HG03571 (cell line): ENCODE data around the gene PDCD4.

Experiments used
- ATAC-seq: cut with Tn5 transposase; IDR thresholded peaks from one replicate; pipeline ENCODE4 v1.9.1; 2021; ENCODE audit not compliant: unreplicated experiment

Gene PDCD4

DNA sequence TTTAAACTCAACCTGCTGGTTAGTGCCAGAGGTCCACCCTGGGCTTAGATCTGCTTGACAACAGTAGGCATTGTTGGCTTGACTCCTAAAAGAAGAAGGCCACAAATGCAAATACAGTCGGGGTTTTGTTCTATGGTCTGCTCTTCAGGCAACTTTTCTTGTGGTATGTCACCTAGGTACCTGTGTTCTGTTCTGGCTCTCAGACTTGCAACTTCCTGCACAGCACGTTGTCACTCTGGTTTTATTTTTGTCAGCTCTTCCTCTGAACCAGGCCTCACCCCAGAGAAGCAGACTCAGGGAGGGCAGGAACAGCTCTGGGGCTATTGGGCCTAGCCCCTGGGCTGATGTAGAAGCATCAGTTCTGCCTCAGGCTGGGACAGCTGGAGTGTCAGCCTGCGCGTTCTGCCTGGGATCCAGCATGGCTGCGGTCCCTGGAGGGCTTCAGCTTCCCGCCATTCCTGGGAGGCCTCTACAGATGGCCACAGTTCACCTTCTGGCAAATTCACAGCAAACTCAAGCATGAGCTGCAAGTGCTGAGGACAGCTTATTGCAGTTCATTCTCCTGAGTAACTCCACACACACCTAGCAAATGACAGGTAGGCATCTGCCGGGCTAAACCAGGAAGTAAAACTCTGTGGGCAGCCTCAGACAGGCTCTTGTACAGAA lies 11.0 kb upstream of the PDCD4 start:
- peak; percentile 48 for ATAC-seq

DNA sequence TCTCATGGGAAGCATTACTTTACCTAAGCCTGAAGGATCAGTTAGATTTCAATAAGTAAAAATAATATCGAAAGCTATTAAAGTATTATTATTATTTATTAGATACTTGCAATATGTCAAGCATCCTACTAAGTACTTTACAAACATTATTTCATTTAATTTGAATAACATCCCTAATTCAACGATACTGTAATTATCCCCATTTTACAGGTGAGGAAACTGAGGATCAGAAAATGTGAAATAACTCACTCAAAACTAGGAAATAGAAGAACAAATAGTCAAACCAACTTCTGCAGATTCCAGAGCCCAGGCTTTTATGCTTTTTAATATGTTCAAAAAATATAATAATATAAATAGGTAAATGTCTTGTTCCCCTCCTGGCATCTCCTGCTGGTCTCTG lies 10.3 kb upstream of the PDCD4 start:
- ATAC-seq: no peak

- no peak for ATAC-seq
Observed at GRCh38 chr10:110861930-110862649, 9.6 kb upstream of the PDCD4 start.

- ATAC-seq: no peak
Observed at GRCh38 chr10:110862961-110863360, 8.8 kb upstream of the PDCD4 start.

GRCh38 chr10:110863361-110863760 lies 8.4 kb upstream of the PDCD4 start:
- ATAC-seq: no peak

- ATAC-seq: no peak
Observed at GRCh38 chr10:110863956-110864355, 7.8 kb upstream of the PDCD4 start.

GRCh38 chr10:110864662-110865140 lies 7.0 kb upstream of the PDCD4 start:
- peak; percentile 49 for ATAC-seq

- ATAC-seq: no peak
Observed at GRCh38 chr10:110865186-110865808, 6.4 kb upstream of the PDCD4 start.

- ATAC-seq: no peak
Observed at GRCh38 chr10:110865809-110866482, 5.8 kb upstream of the PDCD4 start.

DNA sequence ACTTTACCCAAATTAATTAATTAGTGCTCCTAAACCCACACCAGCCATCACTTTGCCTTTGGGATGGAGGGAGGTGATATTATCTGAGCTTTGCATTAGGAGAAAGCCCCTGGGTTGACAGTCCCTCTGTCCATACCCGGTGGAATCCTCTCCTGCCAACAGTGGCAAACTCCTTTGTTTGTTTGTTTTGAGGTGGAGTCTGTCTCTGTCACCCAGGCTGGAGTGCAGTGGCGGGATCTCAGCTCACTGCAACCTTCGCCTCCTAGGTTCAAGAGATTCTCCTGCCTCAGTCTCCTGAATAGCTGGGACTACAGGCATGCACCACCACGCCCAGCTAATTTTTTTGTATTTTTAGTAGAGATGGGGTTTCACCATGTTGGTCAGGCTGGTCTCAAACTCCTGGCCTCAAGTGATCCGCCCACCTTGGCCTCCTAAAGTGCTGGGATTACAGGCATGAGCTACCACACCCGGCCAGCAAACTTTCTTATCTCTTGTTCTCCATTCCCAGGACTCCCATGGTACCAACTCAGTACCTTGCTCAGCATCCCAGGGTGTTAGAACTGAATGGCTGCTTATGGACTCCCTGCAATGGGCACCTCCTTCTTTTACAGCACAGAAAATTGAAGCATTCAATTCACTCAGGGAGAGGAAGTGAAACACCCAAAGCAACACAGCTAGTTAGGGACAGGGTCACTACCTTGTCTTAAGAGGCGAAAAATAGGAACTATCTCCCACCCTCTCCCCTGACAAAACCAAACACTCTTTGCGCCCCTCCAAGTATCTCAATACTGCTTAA lies 4.5 kb upstream of the PDCD4 start:
- peak; percentile 35 for ATAC-seq

DNA sequence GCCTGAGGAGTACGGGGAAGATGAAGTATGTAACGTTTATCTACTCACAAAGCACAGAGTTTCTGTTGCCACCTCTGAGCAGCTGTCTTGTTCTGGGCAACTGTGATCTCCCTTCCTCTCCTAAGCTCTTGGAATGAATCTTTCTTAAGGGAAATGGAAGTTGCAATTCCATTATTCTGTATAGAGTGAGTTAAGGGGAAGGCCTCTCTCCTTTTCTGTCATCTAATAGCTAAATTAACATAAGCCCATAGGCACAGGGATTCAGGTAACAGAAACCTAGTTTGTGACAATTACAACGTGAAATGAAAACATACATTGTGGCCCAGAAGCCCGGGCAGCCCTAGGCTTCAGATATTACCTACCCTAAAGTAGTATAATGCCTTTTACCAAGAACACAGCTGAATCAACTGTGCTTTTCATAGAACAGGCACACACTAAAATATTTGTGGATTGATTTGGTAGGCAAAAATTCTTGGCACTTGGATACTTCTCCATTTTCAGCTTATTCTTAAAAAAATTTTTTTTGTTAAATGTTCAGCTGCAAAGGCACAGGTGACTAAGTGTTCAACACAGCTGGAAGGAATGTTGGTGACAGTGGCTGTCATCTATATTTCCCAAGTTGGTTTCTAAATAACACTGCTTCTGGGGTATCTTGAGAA lies 3.8 kb upstream of the PDCD4 start:
- ATAC-seq: no peak

- no peak for ATAC-seq
Observed at GRCh38 chr10:110868981-110869380, 2.7 kb upstream of the PDCD4 start.

- ATAC-seq: no peak
Observed at GRCh38 chr10:110870823-110871297, 868 bp upstream of the PDCD4 start.

GRCh38 chr10:110872145-110872983 lies 636 bp downstream of the PDCD4 start:
- peak; percentile 34 for ATAC-seq

DNA sequence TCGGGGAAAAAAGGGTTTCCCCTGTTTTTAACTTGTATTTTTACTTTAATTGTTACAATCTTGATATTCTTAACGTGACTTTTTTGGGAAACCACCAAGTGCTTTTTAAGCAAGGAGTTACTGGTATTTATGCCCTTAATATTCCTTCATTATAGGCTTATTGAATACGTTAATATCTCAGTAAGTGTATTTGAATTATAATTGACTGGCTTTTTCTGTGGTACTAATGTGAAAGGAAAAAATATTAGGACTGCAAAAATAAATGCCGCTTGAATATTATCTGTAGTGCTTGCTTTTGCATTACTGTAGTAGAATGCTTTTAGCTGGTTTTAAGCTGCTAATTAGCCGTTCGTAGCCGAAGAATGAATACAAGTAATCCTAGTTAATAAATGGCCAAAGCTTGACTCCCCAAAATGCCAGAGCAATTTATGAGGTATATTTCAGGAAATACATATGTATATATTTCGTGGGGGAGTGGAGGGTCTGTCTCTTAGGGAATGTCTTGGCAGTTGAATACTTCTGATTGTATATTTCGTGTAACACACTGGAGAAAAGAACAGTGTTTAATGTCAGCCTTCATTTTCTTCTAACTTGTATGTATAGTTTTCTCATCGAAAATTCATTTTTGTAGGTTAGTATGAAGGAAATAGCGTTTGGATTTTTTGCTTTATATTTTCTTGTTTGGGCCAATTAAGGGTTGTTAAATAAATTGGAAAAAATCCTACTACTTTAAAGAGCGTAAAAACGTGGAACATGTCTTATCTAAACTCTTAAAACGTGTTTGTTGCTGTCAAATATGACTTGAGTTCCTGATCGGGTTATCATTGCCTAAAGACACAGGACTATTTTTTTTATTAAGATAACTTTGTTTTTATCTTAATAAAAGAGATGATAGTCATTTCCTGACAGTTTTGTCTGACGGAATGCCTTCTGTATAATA lies 1.5 kb downstream of the PDCD4 start:
- ATAC-seq: no peak

- ATAC-seq: no peak
Observed at GRCh38 chr10:110873951-110874350, 2.2 kb downstream of the PDCD4 start.

DNA sequence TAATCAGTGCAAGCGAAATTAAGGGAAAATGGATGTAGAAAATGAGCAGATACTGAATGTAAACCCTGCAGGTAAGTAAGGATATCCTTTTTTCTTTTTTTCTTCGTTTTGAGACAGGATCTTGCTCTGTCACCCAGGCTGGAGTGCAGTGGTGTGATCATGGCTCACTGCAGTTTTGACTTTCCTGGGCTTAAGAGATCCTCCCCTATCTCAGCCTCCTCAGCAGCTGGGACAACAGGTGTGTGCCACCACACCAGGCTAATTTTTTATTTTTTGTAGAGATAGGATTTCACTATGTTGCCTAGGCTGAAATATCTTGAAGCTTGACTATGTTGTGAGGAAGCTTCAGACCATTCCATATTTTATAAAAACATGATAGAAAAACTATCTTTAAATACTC lies 4.3 kb downstream of the PDCD4 start:
- ATAC-seq: no peak

GRCh38 chr10:110876788-110877187 lies 5.1 kb downstream of the PDCD4 start:
- ATAC-seq: no peak
